ENCODE measurements around the gene AHSP.

Gene AHSP

GRCh38 chr16:31529937-31530312, 2.2 kb downstream of the AHSP start:
- TF ChIP-seq, protein P1, sequence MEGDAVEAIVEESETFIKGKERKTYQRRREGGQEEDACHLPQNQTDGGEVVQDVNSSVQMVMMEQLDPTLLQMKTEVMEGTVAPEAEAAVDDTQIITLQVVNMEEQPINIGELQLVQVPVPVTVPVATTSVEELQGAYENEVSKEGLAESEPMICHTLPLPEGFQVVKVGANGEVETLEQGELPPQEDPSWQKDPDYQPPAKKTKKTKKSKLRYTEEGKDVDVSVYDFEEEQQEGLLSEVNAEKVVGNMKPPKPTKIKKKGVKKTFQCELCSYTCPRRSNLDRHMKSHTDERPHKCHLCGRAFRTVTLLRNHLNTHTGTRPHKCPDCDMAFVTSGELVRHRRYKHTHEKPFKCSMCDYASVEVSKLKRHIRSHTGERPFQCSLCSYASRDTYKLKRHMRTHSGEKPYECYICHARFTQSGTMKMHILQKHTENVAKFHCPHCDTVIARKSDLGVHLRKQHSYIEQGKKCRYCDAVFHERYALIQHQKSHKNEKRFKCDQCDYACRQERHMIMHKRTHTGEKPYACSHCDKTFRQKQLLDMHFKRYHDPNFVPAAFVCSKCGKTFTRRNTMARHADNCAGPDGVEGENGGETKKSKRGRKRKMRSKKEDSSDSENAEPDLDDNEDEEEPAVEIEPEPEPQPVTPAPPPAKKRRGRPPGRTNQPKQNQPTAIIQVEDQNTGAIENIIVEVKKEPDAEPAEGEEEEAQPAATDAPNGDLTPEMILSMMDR (IDR thresholded peaks at IDR 0.05), result no peak
- no peaks in the 10 kb centered on the region for H3K4me1 ChIP-seq (ENCODE audit: control insufficient read depth in 1 of 2, insufficient read depth in 1 of 2, low read depth in 1 of 2, low read length in 1 of 2)
- H3K9me3 ChIP-seq, result no peaks in the 10 kb centered on the region
- H3K4me3 ChIP-seq (ENCODE audit: low read depth in 1 of 2, low read length in 1 of 2), result no peak overlapping the region
- no peak overlapping the region for H3K27ac ChIP-seq
- H3K27me3 ChIP-seq, result peaks cover 69% of the 10 kb centered on the region
- H3K36me3 ChIP-seq, result no peaks in the 10 kb centered on the region

DNA sequence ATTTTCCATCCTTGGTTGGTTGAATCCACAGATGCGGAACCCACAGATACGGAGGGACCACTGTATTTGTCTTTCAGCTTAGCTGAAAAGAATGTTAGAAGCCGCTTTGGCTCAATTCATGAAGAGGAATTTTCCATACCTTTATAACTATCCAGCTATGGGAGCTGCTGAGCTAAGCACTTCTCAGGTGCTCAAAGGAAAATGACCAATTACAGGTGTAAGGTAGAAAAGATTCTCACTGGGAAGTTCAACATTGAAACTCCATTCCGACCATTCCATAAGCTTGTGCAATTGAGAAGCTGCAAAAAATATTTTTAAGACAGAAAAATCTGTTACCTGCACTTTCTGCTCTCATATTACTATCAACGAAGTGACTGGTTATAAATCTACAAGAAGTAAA, 2.7 kb downstream of the AHSP start:
- H3K27me3 ChIP-seq, result peaks cover 74% of the 10 kb centered on the region
- H3K4me1 ChIP-seq (ENCODE audit: control insufficient read depth in 1 of 2, insufficient read depth in 1 of 2, low read depth in 1 of 2, low read length in 1 of 2), result no peaks in the 10 kb centered on the region

GRCh38 chr16:31531096-31531495, 3.4 kb downstream of the AHSP start:
- peaks cover 81% of the 10 kb centered on the region for H3K27me3 ChIP-seq

More for the DNA sequence above, 2.7 kb downstream of the AHSP start:
- Histone ChIP-seq H3K9me3 (no peaks in the 10 kb centered on the region), H3K27ac (no peak overlapping the region), H3K36me3 (no peaks in the 10 kb centered on the region), H3K4me3 (ENCODE audit: low read depth in 1 of 2, low read length in 1 of 2) (no peak overlapping the region)
- TF ChIP-seq, protein P1 (IDR thresholded peaks at IDR 0.05), result no peak

DNA sequence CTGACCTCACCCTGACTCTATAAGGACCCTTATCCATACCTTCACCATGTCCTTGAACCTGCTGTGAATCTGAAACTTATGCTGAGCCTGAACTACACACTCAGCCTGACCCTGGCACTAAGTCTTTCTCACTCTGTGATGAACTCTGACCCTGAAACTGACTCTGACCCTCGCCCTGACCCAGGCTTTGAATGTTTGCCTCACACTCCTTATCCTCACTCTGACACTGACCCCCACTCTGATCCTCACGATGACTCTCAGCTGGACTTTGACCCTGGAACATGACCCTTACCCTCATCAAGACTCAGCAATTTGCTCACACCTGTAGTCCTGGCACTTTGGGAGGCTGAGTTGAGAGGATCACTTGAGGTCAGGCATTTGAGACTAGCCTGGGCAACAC, 4.4 kb downstream of the AHSP start:
- Histone ChIP-seq H3K27me3 (peaks cover 91% of the 10 kb centered on the region), H3K4me1 (ENCODE audit: control insufficient read depth in 1 of 2, insufficient read depth in 1 of 2, low read depth in 1 of 2, low read length in 1 of 2) (no peaks in the 10 kb centered on the region), H3K27ac (no peak overlapping the region), H3K9me3 (no peaks in the 10 kb centered on the region), H3K36me3 (no peaks in the 10 kb centered on the region), H3K4me3 (ENCODE audit: low read depth in 1 of 2, low read length in 1 of 2) (no peak overlapping the region)
- TF ChIP-seq, protein P1 (IDR thresholded peaks at IDR 0.05), result no peak

More at GRCh38 chr16:31531096-31531495, 3.4 kb downstream of the AHSP start:
- Histone ChIP-seq H3K9me3 (no peaks in the 10 kb centered on the region), H3K36me3 (no peaks in the 10 kb centered on the region), H3K27ac (no peak overlapping the region), H3K4me3 (ENCODE audit: low read depth in 1 of 2, low read length in 1 of 2) (no peak overlapping the region), H3K4me1 (ENCODE audit: control insufficient read depth in 1 of 2, insufficient read depth in 1 of 2, low read depth in 1 of 2, low read length in 1 of 2) (no peaks in the 10 kb centered on the region)
- TF ChIP-seq, protein P1 (IDR thresholded peaks at IDR 0.05), result no peak

GRCh38 chr16:31532896-31533295, 5.2 kb downstream of the AHSP start:
- Histone ChIP-seq H3K27ac (no peak overlapping the region), H3K4me1 (ENCODE audit: control insufficient read depth in 1 of 2, insufficient read depth in 1 of 2, low read depth in 1 of 2, low read length in 1 of 2) (peaks cover 0 to 5% of the 10 kb centered on the region in 2 experiments), H3K9me3 (no peaks in the 10 kb centered on the region), H3K4me3 (ENCODE audit: low read depth in 1 of 2, low read length in 1 of 2) (no peak overlapping the region), H3K27me3 (peaks cover 91% of the 10 kb centered on the region), H3K36me3 (no peaks in the 10 kb centered on the region)
- TF ChIP-seq, protein P1 (IDR thresholded peaks at IDR 0.05), result no peak

DNA sequence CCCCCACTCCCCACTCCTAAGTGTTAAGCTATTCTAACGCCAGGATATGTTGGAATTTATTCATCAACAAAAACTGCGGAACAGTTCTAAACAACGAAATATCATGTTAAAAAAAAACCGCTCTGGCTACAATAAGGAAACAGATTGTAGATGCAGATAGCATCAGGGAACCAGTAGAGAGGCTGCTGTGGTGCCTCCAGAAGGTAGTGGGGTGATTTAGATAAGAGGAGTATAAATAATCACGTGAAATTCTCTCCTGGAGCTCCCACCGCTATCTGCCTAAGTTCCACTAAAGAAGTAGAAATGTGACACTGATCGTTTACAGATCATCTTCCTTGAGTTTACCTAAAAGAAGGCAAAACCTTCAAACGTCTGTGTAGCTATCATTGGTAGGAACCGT, 8.0 kb downstream of the AHSP start:
- Histone ChIP-seq H3K4me1 (ENCODE audit: control insufficient read depth in 1 of 2, insufficient read depth in 1 of 2, low read depth in 1 of 2, low read length in 1 of 2) (peaks cover 0 to 5% of the 10 kb centered on the region in 2 experiments), H3K27ac (no peak overlapping the region), H3K27me3 (peaks cover 83% of the 10 kb centered on the region), H3K9me3 (no peaks in the 10 kb centered on the region), H3K4me3 (ENCODE audit: low read depth in 1 of 2, low read length in 1 of 2) (no peak overlapping the region), H3K36me3 (no peaks in the 10 kb centered on the region)
- TF ChIP-seq, protein P1 (IDR thresholded peaks at IDR 0.05), result no peak

All from neutrophil (primary cell).